HepG2 (cell line): ENCODE measurements around the gene APC2. TPM values are rescaled to one million over a fixed set of nuclear protein-coding genes. Genes with fewer than 3 reads are reported as not detected.

Experiments used
- ATF2 ChIP-seq: sonication (generic); formaldehyde crosslinking; IDR thresholded peaks from 2 replicates; pipeline ENCODE4 v1.4.0; 2020; ENCODE audit warnings: missing genetic modification reagents
- BCL3 ChIP-seq: sonication (generic); formaldehyde crosslinking; IDR thresholded peaks from 2 replicates; pipeline ENCODE4 v1.5.1; 2020; ENCODE audit warnings: mild to moderate bottlenecking, missing genetic modification reagents, moderate library complexity
- CREM ChIP-seq, 2 experiments: sonication (generic) in 1 of 2; formaldehyde crosslinking in 1 of 2; IDR thresholded peaks; 2 replicates each; pipeline versions ENCODE4 v1.4.0 to v1.6.1; 2016 to 2020; ENCODE audit warnings: antibody characterized with exemption in 1 of 2, mild to moderate bottlenecking in 1 of 2, missing genetic modification reagents in 1 of 2
- EZH2 ChIP-seq: conservative IDR thresholded peaks from 2 replicates; pipeline ENCODE4 v1.6.1; 2012; ENCODE audit warnings: mild to moderate bottlenecking, low read depth, low read length, moderate library complexity
- GRHL1 ChIP-seq: sonication (generic); formaldehyde crosslinking; conservative IDR thresholded peaks from 2 replicates; pipeline ENCODE4 v1.8.0; 2022; ENCODE audit warnings: missing genetic modification reagents
- GZF1 ChIP-seq: sonication (generic); formaldehyde crosslinking; IDR thresholded peaks from 2 replicates; pipeline ENCODE4 v1.5.1; 2020; ENCODE audit warnings: mild to moderate bottlenecking, missing genetic modification reagents
- KMT2B ChIP-seq: IDR thresholded peaks from 2 replicates; pipeline ENCODE4 v1.6.1; 2016; ENCODE audit warnings: missing genetic modification reagents, missing compliant biosample characterization
- MTF1 ChIP-seq: sonication (generic); formaldehyde crosslinking; IDR thresholded peaks from 2 replicates; pipeline ENCODE4 v1.5.0; 2020; ENCODE audit warnings: missing genetic modification reagents
- MTF2 ChIP-seq: sonication (generic); formaldehyde crosslinking; IDR thresholded peaks from 2 replicates; pipeline ENCODE4 v1.5.0; 2020; ENCODE audit warnings: missing genetic modification reagents, borderline replicate concordance
- SETDB1 ChIP-seq: sonication (generic); formaldehyde crosslinking; IDR thresholded peaks from 2 replicates; pipeline ENCODE4 v1.5.1; 2020; ENCODE audit warnings: missing genetic modification reagents, mild to moderate bottlenecking, borderline replicate concordance
- SNAPC2 ChIP-seq: sonication (generic); formaldehyde crosslinking; IDR thresholded peaks from 2 replicates; pipeline ENCODE4 v1.8.1; 2022; ENCODE audit warnings: mild to moderate bottlenecking, missing genetic modification reagents
- ZBTB44 ChIP-seq: sonication (generic); formaldehyde crosslinking; IDR thresholded peaks from 2 replicates; pipeline ENCODE4 v1.4.0; 2020; ENCODE audit warnings: missing genetic modification reagents
- ZC3H4 ChIP-seq: sonication (generic); formaldehyde crosslinking; IDR thresholded peaks from 2 replicates; pipeline ENCODE4 v1.4.0; 2020; ENCODE audit warnings: missing genetic modification reagents, borderline replicate concordance
- ZNF121 ChIP-seq: sonication (generic); formaldehyde crosslinking; IDR thresholded peaks from 2 replicates; pipeline ENCODE4 v1.5.0; 2020; ENCODE audit warnings: mild to moderate bottlenecking, missing genetic modification reagents
- ZNF382 ChIP-seq: sonication (generic); formaldehyde crosslinking; IDR thresholded peaks from 2 replicates; pipeline ENCODE4 v1.5.0; 2020; ENCODE audit warnings: missing genetic modification reagents, mild to moderate bottlenecking, borderline replicate concordance
- ZSCAN22 ChIP-seq: sonication (generic); formaldehyde crosslinking; IDR thresholded peaks from 2 replicates; pipeline ENCODE4 v1.4.0; 2020; ENCODE audit warnings: mild to moderate bottlenecking, missing genetic modification reagents
- polyA plus RNA-seq, 8 experiments: library from polyadenylated mRNA; depleted of rRNA in 3 of 8; stranded (reverse) in 7 of 8; unstranded in 1 of 8; fragments of >200 nt; fragmentation: Illumina TruSeq in 4 of 8; extraction: Trizol in 4 of 8; gene quantifications; 2 replicates each; pipeline versions ENCODE4 v1.2.1 to v1.2.3, GENCODE V29; 2011 to 2016; ENCODE audit warnings: low read depth in 4 of 8, missing spikeins in 1 of 8, mixed read lengths in 1 of 8; ENCODE audit not compliant: insufficient read depth in 1 of 8
- total RNA-seq, 5 experiments: library from RNA; depleted of rRNA; stranded (reverse); fragments of >200 nt; fragmentation: Illumina TruSeq; extraction: Trizol; gene quantifications; 2 replicates each; pipeline ENCODE4 v1.2.3, GENCODE V29; 2016; ENCODE audit warnings: low read depth in 1 of 5
- TF ChIP-seq, protein P1 (sequence below): IDR thresholded peaks from 2 replicates; pipeline ENCODE4 v1.6.1; 2018; ENCODE audit warnings: missing genetic modification reagents, mild to moderate bottlenecking, missing compliant biosample characterization
- TF ChIP-seq, protein P2 (sequence below): IDR thresholded peaks from 2 replicates; pipeline ENCODE4 v1.6.1; 2018; ENCODE audit warnings: missing genetic modification reagents

Gene APC2
- total and polyA plus RNA-seq, 2 of the 13 experiments (the other 11 are each of a cell fraction or from before 2014, with no cell fraction given), result 0.08 to 0.22 TPM

DNA sequence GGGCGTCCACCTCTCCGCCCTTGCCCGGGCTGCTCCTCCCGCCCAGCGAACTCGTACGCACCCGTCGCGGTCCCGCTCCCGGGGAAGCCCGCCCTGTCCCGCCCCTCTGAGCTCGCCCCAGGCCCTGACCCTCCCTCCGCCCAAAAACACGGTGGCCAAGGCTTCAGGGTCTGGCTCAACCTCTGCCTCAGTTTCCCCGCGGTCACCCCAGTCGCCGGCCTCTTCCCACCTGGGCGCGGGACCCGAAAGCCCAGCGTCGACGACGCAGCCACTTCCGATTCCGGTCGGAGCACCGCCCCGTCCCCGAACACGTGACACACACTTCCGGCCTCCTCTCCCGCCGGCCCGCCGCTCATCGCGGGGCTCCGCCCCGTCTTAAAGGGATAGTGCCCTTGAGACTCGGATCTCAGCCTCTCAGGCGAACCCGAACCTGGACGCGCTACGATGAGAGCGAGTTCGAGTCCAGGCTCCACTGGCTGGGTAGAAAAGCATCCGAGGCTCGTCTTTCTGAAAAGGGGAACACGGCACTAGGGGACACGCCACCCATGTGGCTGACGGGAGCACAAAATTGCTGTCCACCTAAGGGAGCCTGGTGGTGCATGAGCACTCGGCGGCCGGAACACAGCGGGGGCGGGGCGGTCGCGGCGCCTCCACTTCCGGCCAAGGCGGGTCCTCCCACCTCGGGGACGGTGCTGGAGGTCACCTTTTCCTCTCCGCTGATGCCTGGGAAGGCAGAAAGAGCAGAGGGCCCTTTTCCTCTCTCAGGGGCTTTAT, 29.2 kb downstream of the APC2 start, which contains the start of gene C19orf25 (continued):
- no peak for TF ChIP-seq ZBTB44 (CRISPR knock-in tag)
- TF ChIP-seq SETDB1, result no peak
- TF ChIP-seq GRHL1, result no peak
- TF ChIP-seq, protein P1, sequence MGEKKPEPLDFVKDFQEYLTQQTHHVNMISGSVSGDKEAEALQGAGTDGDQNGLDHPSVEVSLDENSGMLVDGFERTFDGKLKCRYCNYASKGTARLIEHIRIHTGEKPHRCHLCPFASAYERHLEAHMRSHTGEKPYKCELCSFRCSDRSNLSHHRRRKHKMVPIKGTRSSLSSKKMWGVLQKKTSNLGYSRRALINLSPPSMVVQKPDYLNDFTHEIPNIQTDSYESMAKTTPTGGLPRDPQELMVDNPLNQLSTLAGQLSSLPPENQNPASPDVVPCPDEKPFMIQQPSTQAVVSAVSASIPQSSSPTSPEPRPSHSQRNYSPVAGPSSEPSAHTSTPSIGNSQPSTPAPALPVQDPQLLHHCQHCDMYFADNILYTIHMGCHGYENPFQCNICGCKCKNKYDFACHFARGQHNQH (CRISPR knock-in tag), result peak; percentile 81; the same call in 1 of the 2 replicates
- TF ChIP-seq, protein P2, sequence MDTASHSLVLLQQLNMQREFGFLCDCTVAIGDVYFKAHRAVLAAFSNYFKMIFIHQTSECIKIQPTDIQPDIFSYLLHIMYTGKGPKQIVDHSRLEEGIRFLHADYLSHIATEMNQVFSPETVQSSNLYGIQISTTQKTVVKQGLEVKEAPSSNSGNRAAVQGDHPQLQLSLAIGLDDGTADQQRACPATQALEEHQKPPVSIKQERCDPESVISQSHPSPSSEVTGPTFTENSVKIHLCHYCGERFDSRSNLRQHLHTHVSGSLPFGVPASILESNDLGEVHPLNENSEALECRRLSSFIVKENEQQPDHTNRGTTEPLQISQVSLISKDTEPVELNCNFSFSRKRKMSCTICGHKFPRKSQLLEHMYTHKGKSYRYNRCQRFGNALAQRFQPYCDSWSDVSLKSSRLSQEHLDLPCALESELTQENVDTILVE (CRISPR knock-in tag), result peak; percentile 87
- TF ChIP-seq MTF2 (CRISPR knock-in tag), result no peak
- TF ChIP-seq BCL3 (CRISPR knock-in tag), result peak; percentile 30; the same call in 1 of the 2 replicates
- TF ChIP-seq GZF1 (CRISPR knock-in tag), result 0 out of 2 replicates have a peak, but pooled peaks have one; percentile 32
- TF ChIP-seq ZNF121, result peak; percentile 26; the same call in 1 of the 2 replicates
- TF ChIP-seq MTF1 (CRISPR knock-in tag), result no peak
- TF ChIP-seq SNAPC2 (CRISPR knock-in tag), result peak; percentile 56; the same call in 1 of the 2 replicates
- TF ChIP-seq ZC3H4 (CRISPR knock-in tag), result no peak
- peak; percentile 74 for TF ChIP-seq KMT2B (CRISPR knock-in tag)
- TF ChIP-seq CREM (IDR thresholded peaks at IDR 0.05), result no peak
- TF ChIP-seq CREM (CRISPR knock-in tag; IDR thresholded peaks at IDR 0.05), result no peak
- no peak for TF ChIP-seq ZSCAN22
- no peak for TF ChIP-seq ZNF382
- peak; percentile 38; the same call in 1 of the 2 replicates for TF ChIP-seq ATF2 (CRISPR knock-in tag)
- TF ChIP-seq EZH2, result no peak
